ENCODE results near the gene HSF2. TPM values are rescaled to one million over a fixed set of nuclear protein-coding genes. Genes with fewer than 3 reads are reported as not detected.

The HSF2 gene
- total RNA-seq, 1 donor from 2014 or later = 12.3 TPM

GRCh38 chr6:122428781-122429180 is 29.3 kb downstream of the HSF2 start:
- H3K9me3 Mint-ChIP-seq (ENCODE audit: low read depth) = no peaks in the 10 kb centered on the region
- no peaks in the 10 kb centered on the region for H3K4me1 Mint-ChIP-seq (ENCODE audit: low read depth)
- no peak overlapping the region for H3K4me3 Mint-ChIP-seq (ENCODE audit: unreplicated experiment)
- no peaks in the 10 kb centered on the region for H3K27me3 Mint-ChIP-seq (ENCODE audit: low read depth)
- DNase-seq (ENCODE audit: low spot score) = no peak
- H3K27ac Mint-ChIP-seq (ENCODE audit: unreplicated experiment) = no peak overlapping the region
- peaks cover 26% of the 10 kb centered on the region for H3K36me3 Mint-ChIP-seq (ENCODE audit: low read depth)
- no peak for TF ChIP-seq CTCF (IDR thresholded peaks at IDR 0.05)

- no peak for TF ChIP-seq CTCF (IDR thresholded peaks at IDR 0.05)
- Mint-ChIP-seq H3K4me1 (ENCODE audit: low read depth) (no peaks in the 10 kb centered on the region), H3K9me3 (ENCODE audit: low read depth) (no peaks in the 10 kb centered on the region), H3K4me3 (ENCODE audit: unreplicated experiment) (no peak overlapping the region), H3K36me3 (ENCODE audit: low read depth) (peaks cover 24% of the 10 kb centered on the region), H3K27ac (ENCODE audit: unreplicated experiment) (no peak overlapping the region), H3K27me3 (ENCODE audit: low read depth) (no peaks in the 10 kb centered on the region)
- DNase-seq (ENCODE audit: low spot score) = no peak
These were observed 29.9 kb downstream of the HSF2 start for GRCh38 chr6:122429323-122429722.

- DNase-seq (ENCODE audit: low spot score) = no peak
- H3K4me3 Mint-ChIP-seq (ENCODE audit: unreplicated experiment) = no peak overlapping the region
These were observed 32.3 kb downstream of the HSF2 start for GRCh38 chr6:122431780-122432179.

GRCh38 chr6:122432816-122433215 is 33.4 kb downstream of the HSF2 start:
- DNase-seq (ENCODE audit: low spot score) = no peak
- Mint-ChIP-seq H3K27me3 (ENCODE audit: low read depth) (no peaks in the 10 kb centered on the region), H3K9me3 (ENCODE audit: low read depth) (no peaks in the 10 kb centered on the region), H3K4me1 (ENCODE audit: low read depth) (no peaks in the 10 kb centered on the region), H3K27ac (ENCODE audit: unreplicated experiment) (no peak overlapping the region), H3K36me3 (ENCODE audit: low read depth) (peaks cover 20% of the 10 kb centered on the region), H3K4me3 (ENCODE audit: unreplicated experiment) (no peak overlapping the region)
- no peak for TF ChIP-seq CTCF (IDR thresholded peaks at IDR 0.05)

More at GRCh38 chr6:122431780-122432179, 32.3 kb downstream of the HSF2 start:
- Mint-ChIP-seq H3K36me3 (ENCODE audit: low read depth) (peaks cover 17% of the 10 kb centered on the region), H3K9me3 (ENCODE audit: low read depth) (no peaks in the 10 kb centered on the region), H3K27ac (ENCODE audit: unreplicated experiment) (no peak overlapping the region), H3K27me3 (ENCODE audit: low read depth) (no peaks in the 10 kb centered on the region), H3K4me1 (ENCODE audit: low read depth) (no peaks in the 10 kb centered on the region)
- no peak for TF ChIP-seq CTCF (IDR thresholded peaks at IDR 0.05)

- H3K27me3 Mint-ChIP-seq (ENCODE audit: low read depth) = no peaks in the 10 kb centered on the region
- peaks cover 11% of the 10 kb centered on the region for H3K9me3 Mint-ChIP-seq (ENCODE audit: low read depth)
- peaks cover 37% of the 10 kb centered on the region for H3K36me3 Mint-ChIP-seq (ENCODE audit: low read depth)
- H3K4me1 Mint-ChIP-seq (ENCODE audit: low read depth) = no peaks in the 10 kb centered on the region
- no peak for TF ChIP-seq CTCF (IDR thresholded peaks at IDR 0.05)
- no peak overlapping the region for H3K27ac Mint-ChIP-seq (ENCODE audit: unreplicated experiment)
- no peak overlapping the region for H3K4me3 Mint-ChIP-seq (ENCODE audit: unreplicated experiment)
- DNase-seq (ENCODE audit: low spot score) = no peak
These were observed 39.5 kb downstream of the HSF2 start for GRCh38 chr6:122438975-122439374.

All from chondrocyte (in vitro differentiated cells).